SK-N-SH treated with all-trans-retinoic acid at 6 μM for 48 hours (cell line): Measurements from ENCODE around the gene TFF3.

Source experiments
- ATAC-seq: fragments of 200-7000 bp; cut with Tn5 transposase; 3 replicates; pipeline ENCODE4 v1.9.1; 2020; ENCODE audit warnings: mild to moderate bottlenecking, moderate library complexity
- ARNTL ChIP-seq: fragments of 450-650 bp; formaldehyde crosslinking; IDR thresholded peaks from 2 replicates; pipeline ENCODE4 v1.5.0; 2020; ENCODE audit warnings: low read depth, mild to moderate bottlenecking, moderate library complexity, borderline replicate concordance
- BACH2 ChIP-seq: fragments of 250-450 bp; sonication (Bioruptor Pico); IDR thresholded peaks from 2 replicates; pipeline ENCODE4 v1.9.0; 2021; ENCODE audit warnings: mild to moderate bottlenecking, borderline replicate concordance
- CSDC2 ChIP-seq: fragments of 250-450 bp; sonication (Bioruptor Pico); IDR thresholded peaks from 2 replicates; pipeline ENCODE4 v1.5.0; 2020; ENCODE audit warnings: mild to moderate bottlenecking, moderate library complexity
- GLIS3 ChIP-seq: fragments of 250-450 bp; sonication (Bioruptor Pico); IDR thresholded peaks from 2 replicates; pipeline ENCODE4 v1.5.0; 2020; ENCODE audit warnings: mild to moderate bottlenecking, moderate library complexity
- ISL1 ChIP-seq: fragments of 250-450 bp; sonication (Bioruptor Pico); IDR thresholded peaks from 2 replicates; pipeline ENCODE4 v2.1.2; 2022; ENCODE audit warnings: mild to moderate bottlenecking, moderate library complexity
- OSR1 ChIP-seq: fragments of 250-450 bp; sonication (Bioruptor Pico); IDR thresholded peaks from 2 replicates; pipeline ENCODE4 v1.8.0; 2022; ENCODE audit warnings: moderate library complexity, mild to moderate bottlenecking, inconsistent platforms
- PPARA ChIP-seq: fragments of 250-450 bp; sonication (Bioruptor Pico); IDR thresholded peaks from 2 replicates; pipeline ENCODE4 v1.5.0; 2020; ENCODE audit warnings: mild to moderate bottlenecking, borderline replicate concordance
- RARB ChIP-seq: fragments of 250-450 bp; sonication (Bioruptor Pico); IDR thresholded peaks from 2 replicates; pipeline ENCODE4 v1.8.0; 2021; ENCODE audit warnings: mild to moderate bottlenecking, moderate library complexity
- SNAI2 ChIP-seq: fragments of 250-450 bp; sonication (Bioruptor Pico); IDR thresholded peaks from 2 replicates; pipeline ENCODE4 v1.5.0; 2020; ENCODE audit warnings: mild to moderate bottlenecking, moderate library complexity
- TCF4 ChIP-seq: fragments of 250-450 bp; sonication (Bioruptor Pico); IDR thresholded peaks from 2 replicates; pipeline ENCODE4 v1.8.0; 2021; ENCODE audit warnings: mild to moderate bottlenecking, moderate library complexity, borderline replicate concordance
- TOX ChIP-seq: fragments of 250-450 bp; sonication (Bioruptor Pico); IDR thresholded peaks from 2 replicates; pipeline ENCODE4 v1.8.0; 2021; ENCODE audit warnings: mild to moderate bottlenecking, moderate library complexity, borderline replicate concordance
- ZC3H10 ChIP-seq: fragments of 250-450 bp; sonication (Bioruptor Pico); IDR thresholded peaks from 2 replicates; pipeline ENCODE4 v1.5.1; 2021; ENCODE audit warnings: mild to moderate bottlenecking, moderate library complexity
- ZFP3 ChIP-seq: fragments of 250-450 bp; sonication (Bioruptor Pico); IDR thresholded peaks from 2 replicates; pipeline ENCODE4 v1.5.0; 2020; ENCODE audit warnings: mild to moderate bottlenecking, moderate library complexity
- ZFP30 ChIP-seq: fragments of 450-650 bp; formaldehyde crosslinking; IDR thresholded peaks from 2 replicates; pipeline ENCODE4 v1.5.0; 2022; ENCODE audit warnings: mild to moderate bottlenecking, moderate library complexity
- ZNF565 ChIP-seq: fragments of 450-650 bp; formaldehyde crosslinking; conservative IDR thresholded peaks from 2 replicates; pipeline ENCODE4 v1.5.0; 2020; ENCODE audit warnings: low read depth, mild to moderate bottlenecking, moderate library complexity
- ZNF70 ChIP-seq: fragments of 450-650 bp; formaldehyde crosslinking; IDR thresholded peaks from 2 replicates; pipeline ENCODE4 v1.5.0; 2020; ENCODE audit warnings: mild to moderate bottlenecking, moderate library complexity
- ZNF8 ChIP-seq: fragments of 450-650 bp; formaldehyde crosslinking; IDR thresholded peaks from 2 replicates; pipeline ENCODE4 v1.5.0; 2020; ENCODE audit warnings: mild to moderate bottlenecking, moderate library complexity
- TF ChIP-seq, protein P1 (sequence below): fragments of 250-450 bp; sonication (Bioruptor Pico); IDR thresholded peaks from 2 replicates; pipeline ENCODE4 v1.5.0; 2020; ENCODE audit warnings: mild to moderate bottlenecking, moderate library complexity
- TF ChIP-seq, protein P2 (sequence below): fragments of 250-450 bp; sonication (Bioruptor Pico); IDR thresholded peaks from 2 replicates; pipeline ENCODE4 v1.5.1; 2020; ENCODE audit warnings: low read depth, mild to moderate bottlenecking, moderate library complexity
- TF ChIP-seq, protein P3 (sequence below): fragments of 250-450 bp; sonication (Bioruptor Pico); IDR thresholded peaks from 2 replicates; pipeline ENCODE4 v1.8.0; 2020; ENCODE audit warnings: mild to moderate bottlenecking, moderate library complexity, borderline replicate concordance
- TF ChIP-seq, protein P4 (sequence below): fragments of 250-450 bp; sonication (Bioruptor Pico); IDR thresholded peaks from 2 replicates; pipeline ENCODE4 v1.8.0; 2021; ENCODE audit warnings: low read depth, mild to moderate bottlenecking, moderate library complexity, borderline replicate concordance

The TFF3 gene

DNA sequence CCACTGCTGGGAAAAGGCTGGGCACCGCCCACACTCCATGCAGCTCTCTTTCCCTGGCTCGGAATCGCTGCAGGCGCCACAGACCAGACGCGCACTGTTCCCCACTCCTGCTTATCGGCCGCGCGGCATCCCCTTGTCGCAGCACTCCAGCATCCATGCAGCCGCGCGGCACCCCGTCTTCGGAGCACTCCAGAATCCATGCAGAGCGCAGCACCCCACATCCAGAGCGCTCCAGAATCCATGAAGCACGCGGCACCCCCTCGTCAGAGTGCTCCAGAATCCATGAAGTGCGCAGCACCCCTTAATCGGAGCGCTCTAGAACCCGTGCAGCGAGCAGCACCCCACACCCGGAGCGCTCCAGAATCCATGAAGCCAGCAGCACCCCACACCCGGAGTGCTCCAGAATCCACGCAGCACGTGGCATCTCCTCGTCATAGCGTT, 9.5 kb downstream of the TFF3 start:
- ATAC-seq, result no peak
- TF ChIP-seq BACH2 (CRISPR knock-in tag) (no peak), RARB (CRISPR knock-in tag) (no peak), TCF4 (no peak), TOX (CRISPR knock-in tag) (no peak), CSDC2 (CRISPR knock-in tag) (no peak), ISL1 (no peak), ZFP30 (CRISPR knock-in tag) (no peak), OSR1 (CRISPR knock-in tag) (no peak), ZNF70 (CRISPR knock-in tag) (no peak), ZC3H10 (CRISPR knock-in tag) (no peak), ZNF8 (no peak)
- TF ChIP-seq, protein P1, sequence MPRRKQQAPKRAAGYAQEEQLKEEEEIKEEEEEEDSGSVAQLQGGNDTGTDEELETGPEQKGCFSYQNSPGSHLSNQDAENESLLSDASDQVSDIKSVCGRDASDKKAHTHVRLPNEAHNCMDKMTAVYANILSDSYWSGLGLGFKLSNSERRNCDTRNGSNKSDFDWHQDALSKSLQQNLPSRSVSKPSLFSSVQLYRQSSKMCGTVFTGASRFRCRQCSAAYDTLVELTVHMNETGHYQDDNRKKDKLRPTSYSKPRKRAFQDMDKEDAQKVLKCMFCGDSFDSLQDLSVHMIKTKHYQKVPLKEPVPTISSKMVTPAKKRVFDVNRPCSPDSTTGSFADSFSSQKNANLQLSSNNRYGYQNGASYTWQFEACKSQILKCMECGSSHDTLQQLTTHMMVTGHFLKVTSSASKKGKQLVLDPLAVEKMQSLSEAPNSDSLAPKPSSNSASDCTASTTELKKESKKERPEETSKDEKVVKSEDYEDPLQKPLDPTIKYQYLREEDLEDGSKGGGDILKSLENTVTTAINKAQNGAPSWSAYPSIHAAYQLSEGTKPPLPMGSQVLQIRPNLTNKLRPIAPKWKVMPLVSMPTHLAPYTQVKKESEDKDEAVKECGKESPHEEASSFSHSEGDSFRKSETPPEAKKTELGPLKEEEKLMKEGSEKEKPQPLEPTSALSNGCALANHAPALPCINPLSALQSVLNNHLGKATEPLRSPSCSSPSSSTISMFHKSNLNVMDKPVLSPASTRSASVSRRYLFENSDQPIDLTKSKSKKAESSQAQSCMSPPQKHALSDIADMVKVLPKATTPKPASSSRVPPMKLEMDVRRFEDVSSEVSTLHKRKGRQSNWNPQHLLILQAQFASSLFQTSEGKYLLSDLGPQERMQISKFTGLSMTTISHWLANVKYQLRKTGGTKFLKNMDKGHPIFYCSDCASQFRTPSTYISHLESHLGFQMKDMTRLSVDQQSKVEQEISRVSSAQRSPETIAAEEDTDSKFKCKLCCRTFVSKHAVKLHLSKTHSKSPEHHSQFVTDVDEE (CRISPR knock-in tag), result no peak
- TF ChIP-seq, protein P2, sequence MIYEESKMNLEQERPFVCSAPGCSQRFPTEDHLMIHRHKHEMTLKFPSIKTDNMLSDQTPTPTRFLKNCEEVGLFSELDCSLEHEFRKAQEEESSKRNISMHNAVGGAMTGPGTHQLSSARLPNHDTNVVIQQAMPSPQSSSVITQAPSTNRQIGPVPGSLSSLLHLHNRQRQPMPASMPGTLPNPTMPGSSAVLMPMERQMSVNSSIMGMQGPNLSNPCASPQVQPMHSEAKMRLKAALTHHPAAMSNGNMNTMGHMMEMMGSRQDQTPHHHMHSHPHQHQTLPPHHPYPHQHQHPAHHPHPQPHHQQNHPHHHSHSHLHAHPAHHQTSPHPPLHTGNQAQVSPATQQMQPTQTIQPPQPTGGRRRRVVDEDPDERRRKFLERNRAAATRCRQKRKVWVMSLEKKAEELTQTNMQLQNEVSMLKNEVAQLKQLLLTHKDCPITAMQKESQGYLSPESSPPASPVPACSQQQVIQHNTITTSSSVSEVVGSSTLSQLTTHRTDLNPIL (CRISPR knock-in tag), result no peak
- TF ChIP-seq, protein P3, sequence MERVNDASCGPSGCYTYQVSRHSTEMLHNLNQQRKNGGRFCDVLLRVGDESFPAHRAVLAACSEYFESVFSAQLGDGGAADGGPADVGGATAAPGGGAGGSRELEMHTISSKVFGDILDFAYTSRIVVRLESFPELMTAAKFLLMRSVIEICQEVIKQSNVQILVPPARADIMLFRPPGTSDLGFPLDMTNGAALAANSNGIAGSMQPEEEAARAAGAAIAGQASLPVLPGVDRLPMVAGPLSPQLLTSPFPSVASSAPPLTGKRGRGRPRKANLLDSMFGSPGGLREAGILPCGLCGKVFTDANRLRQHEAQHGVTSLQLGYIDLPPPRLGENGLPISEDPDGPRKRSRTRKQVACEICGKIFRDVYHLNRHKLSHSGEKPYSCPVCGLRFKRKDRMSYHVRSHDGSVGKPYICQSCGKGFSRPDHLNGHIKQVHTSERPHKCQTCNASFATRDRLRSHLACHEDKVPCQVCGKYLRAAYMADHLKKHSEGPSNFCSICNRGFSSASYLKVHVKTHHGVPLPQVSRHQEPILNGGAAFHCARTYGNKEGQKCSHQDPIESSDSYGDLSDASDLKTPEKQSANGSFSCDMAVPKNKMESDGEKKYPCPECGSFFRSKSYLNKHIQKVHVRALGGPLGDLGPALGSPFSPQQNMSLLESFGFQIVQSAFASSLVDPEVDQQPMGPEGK, result no peak
- TF ChIP-seq, protein P4, sequence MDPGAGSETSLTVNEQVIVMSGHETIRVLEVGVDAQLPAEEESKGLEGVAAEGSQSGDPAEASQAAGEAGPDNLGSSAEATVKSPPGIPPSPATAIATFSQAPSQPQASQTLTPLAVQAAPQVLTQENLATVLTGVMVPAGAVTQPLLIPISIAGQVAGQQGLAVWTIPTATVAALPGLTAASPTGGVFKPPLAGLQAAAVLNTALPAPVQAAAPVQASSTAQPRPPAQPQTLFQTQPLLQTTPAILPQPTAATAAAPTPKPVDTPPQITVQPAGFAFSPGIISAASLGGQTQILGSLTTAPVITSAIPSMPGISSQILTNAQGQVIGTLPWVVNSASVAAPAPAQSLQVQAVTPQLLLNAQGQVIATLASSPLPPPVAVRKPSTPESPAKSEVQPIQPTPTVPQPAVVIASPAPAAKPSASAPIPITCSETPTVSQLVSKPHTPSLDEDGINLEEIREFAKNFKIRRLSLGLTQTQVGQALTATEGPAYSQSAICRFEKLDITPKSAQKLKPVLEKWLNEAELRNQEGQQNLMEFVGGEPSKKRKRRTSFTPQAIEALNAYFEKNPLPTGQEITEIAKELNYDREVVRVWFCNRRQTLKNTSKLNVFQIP (CRISPR knock-in tag), result no peak

DNA sequence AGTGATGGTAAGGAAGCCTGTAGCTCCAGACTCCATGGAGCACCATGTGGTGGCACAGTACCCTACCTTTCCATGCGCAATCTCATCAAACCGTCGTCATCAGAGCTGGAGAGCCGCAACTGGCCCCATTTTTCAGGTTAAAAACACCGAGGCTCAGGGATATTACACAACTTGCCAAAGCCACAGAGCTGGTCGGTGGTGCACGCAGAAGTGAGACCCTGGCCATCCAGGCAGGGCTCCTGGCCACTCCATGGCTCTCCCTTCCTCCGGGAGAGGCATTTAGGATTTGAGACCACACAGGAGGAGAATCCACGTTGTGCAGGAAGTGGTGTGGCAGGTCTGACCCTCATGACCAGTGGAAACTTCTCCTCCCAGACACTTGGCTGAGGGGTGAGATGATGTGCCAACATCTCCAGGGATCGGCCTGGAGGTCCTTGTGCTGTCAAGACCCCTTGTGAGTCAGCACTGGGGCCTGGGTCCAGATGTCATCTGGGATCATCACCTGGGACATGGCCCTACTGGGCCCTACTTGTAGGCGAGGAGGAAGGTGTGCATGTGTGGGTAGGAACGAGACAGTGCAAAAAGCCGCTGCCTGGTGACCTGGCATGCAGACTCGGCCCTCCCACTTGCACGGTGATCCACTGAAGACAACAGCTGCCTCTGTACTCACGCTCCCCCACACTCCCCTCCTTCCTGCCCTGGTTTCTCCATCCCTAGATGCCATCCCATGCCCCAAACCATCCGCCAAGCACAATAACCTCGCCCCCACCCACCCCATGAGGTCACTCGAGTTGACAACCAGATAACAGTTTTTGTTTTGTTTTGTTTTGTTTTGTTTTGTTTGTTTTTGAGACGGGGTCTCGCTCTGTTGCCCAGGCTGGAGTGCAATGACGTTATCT, 10.4 kb downstream of the TFF3 start:
- TF ChIP-seq SNAI2 (CRISPR knock-in tag) (no peak), TOX (CRISPR knock-in tag) (no peak), GLIS3 (CRISPR knock-in tag) (no peak), PPARA (CRISPR knock-in tag) (no peak), ZFP3 (no peak), ZNF565 (CRISPR knock-in tag) (no peak), ZC3H10 (CRISPR knock-in tag) (no peak), BACH2 (CRISPR knock-in tag) (no peak), ARNTL (CRISPR knock-in tag) (no peak), RARB (CRISPR knock-in tag) (no peak), ZNF8 (no peak)
- TF ChIP-seq, protein P2 (CRISPR knock-in tag), result no peak
- TF ChIP-seq, protein P1 (CRISPR knock-in tag), result no peak
- TF ChIP-seq, protein P3, result no peak
- TF ChIP-seq, protein P4 (CRISPR knock-in tag), result no peak
- no peak for ATAC-seq
